Naive thymus-derived CD4-positive, alpha-beta T cell (primary cell): ENCODE measurements around the gene HHATL. TPM values are rescaled to one million over a fixed set of nuclear protein-coding genes. Genes with fewer than 3 reads are reported as not detected.

ENCODE experiments used
- ATAC-seq: fragments of 150-1000 bp; cut with Tn5 transposase; 2 replicates; pipeline ENCODE4 v1.10.0; 2021; ENCODE audit warnings: mild to moderate bottlenecking, moderate library complexity
- CTCF ChIA-PET: fragments of 350-600 bp; sonication (Branson Sonifier 250); formaldehyde crosslinking; loops from one replicate; lab custom pipeline; 2021; ENCODE audit warnings: antibody characterized with exemption; lab: Charles Lee
- POLR2A ChIA-PET: fragments of 350-600 bp; sonication (Branson Sonifier 250); formaldehyde crosslinking; loops from one replicate; lab custom pipeline; 2021; ENCODE audit warnings: antibody characterized with exemption, inconsistent platforms; lab: Charles Lee
- DNase-seq, 9 donors: peaks; one replicate each; pipeline versions ENCODE4 v3.0.0 to v3.0.0-alpha.2; 2020 to 2022; ENCODE audit warnings: mixed read lengths in 1 of 9
- H3K27ac ChIP-seq: one replicate; pipeline ENCODE4 v1.7.0; 2013; ENCODE audit warnings: mild to moderate bottlenecking, low read depth, low read length, moderate library complexity
- H3K27me3 ChIP-seq, 2 donors: one replicate each; pipeline ENCODE4 v1.7.0; 2013; ENCODE audit warnings: low read length in 2 of 2, mild to moderate bottlenecking in 2 of 2, moderate library complexity in 2 of 2; ENCODE audit not compliant: control insufficient read depth in 2 of 2, insufficient read depth in 2 of 2
- H3K36me3 ChIP-seq, 3 experiments: 1 replicate in 2 of 3; 2 replicates in 1 of 3; pipeline ENCODE4 v1.7.0; 2013; ENCODE audit warnings: low read length in 3 of 3, mild to moderate bottlenecking in 3 of 3, moderate library complexity in 1 of 3; ENCODE audit not compliant: insufficient read depth in 3 of 3, control insufficient read depth in 2 of 3
- H3K4me1 ChIP-seq, 2 donors: one replicate each; pipeline ENCODE4 v1.7.0; 2013; ENCODE audit warnings: low read length in 2 of 2, mild to moderate bottlenecking in 2 of 2, moderate library complexity in 1 of 2; ENCODE audit not compliant: control insufficient read depth in 2 of 2, insufficient read depth in 2 of 2
- H3K4me3 ChIP-seq: 2 replicates; pipeline ENCODE4 v1.7.0; 2013; ENCODE audit warnings: mild to moderate bottlenecking, low read length
- H3K9me3 ChIP-seq, 3 experiments: 1 replicate in 2 of 3; 2 replicates in 1 of 3; pipeline ENCODE4 v1.7.0; 2013; ENCODE audit warnings: low read length in 3 of 3; ENCODE audit not compliant: control insufficient read depth in 2 of 3
- H3K27ac Mint-ChIP-seq, 9 donors: one replicate each; pipeline ENCODE4 v1.8.0; 2020 to 2022; ENCODE audit warnings: mixed read lengths in 9 of 9, mild to moderate bottlenecking in 8 of 9, moderate library complexity in 5 of 9, inconsistent platforms in 2 of 9
- H3K27me3 Mint-ChIP-seq, 5 donors: one replicate each; pipeline ENCODE4 v1.8.0; 2021 to 2022; ENCODE audit warnings: mixed read lengths in 5 of 5, mild to moderate bottlenecking in 1 of 5
- H3K36me3 Mint-ChIP-seq, 5 donors: one replicate each; pipeline ENCODE4 v1.8.0; 2020 to 2022; ENCODE audit warnings: mixed read lengths in 5 of 5, mild to moderate bottlenecking in 3 of 5, inconsistent platforms in 1 of 5
- H3K4me1 Mint-ChIP-seq, 7 donors: one replicate each; pipeline ENCODE4 v1.8.0; 2020 to 2022; ENCODE audit warnings: mixed read lengths in 7 of 7, mild to moderate bottlenecking in 3 of 7, inconsistent platforms in 1 of 7
- H3K4me3 Mint-ChIP-seq, 10 donors: one replicate each; pipeline ENCODE4 v1.8.0; 2020 to 2022; ENCODE audit warnings: mild to moderate bottlenecking in 10 of 10, mixed read lengths in 10 of 10, moderate library complexity in 6 of 10, inconsistent platforms in 2 of 10
- H3K9me3 Mint-ChIP-seq, 11 donors: one replicate each; pipeline ENCODE4 v1.8.0; 2020 to 2022; ENCODE audit warnings: mixed read lengths in 11 of 11, mild to moderate bottlenecking in 4 of 11, inconsistent platforms in 1 of 11, moderate library complexity in 1 of 11
- intact Hi-C, 2 donors: fragments of 100-400 bp; cut with micrococcal nuclease; formaldehyde crosslinking; loops; one replicate each; pipeline ENCODE4 v1.15.1; 2023
- polyA plus RNA-seq, 2 donors: library from polyadenylated mRNA; unstranded; fragments of 300-500 nt; fragmentation: Illumina TruSeq; gene quantifications; one replicate each; pipeline ENCODE4 v1.2.3, GENCODE V29; 2021
- total RNA-seq, 6 experiments: library from RNA in 5 of 6; stranded (reverse) in 5 of 6; gene quantifications; 1 replicate in 5 of 6; 2 replicates in 1 of 6; pipeline ENCODE4 v1.2.3 and lab custom pipeline; 2021 to 2026

Gene HHATL
- total and polyA plus RNA-seq, 7 experiments from 2014 or later: not detected

DNA sequence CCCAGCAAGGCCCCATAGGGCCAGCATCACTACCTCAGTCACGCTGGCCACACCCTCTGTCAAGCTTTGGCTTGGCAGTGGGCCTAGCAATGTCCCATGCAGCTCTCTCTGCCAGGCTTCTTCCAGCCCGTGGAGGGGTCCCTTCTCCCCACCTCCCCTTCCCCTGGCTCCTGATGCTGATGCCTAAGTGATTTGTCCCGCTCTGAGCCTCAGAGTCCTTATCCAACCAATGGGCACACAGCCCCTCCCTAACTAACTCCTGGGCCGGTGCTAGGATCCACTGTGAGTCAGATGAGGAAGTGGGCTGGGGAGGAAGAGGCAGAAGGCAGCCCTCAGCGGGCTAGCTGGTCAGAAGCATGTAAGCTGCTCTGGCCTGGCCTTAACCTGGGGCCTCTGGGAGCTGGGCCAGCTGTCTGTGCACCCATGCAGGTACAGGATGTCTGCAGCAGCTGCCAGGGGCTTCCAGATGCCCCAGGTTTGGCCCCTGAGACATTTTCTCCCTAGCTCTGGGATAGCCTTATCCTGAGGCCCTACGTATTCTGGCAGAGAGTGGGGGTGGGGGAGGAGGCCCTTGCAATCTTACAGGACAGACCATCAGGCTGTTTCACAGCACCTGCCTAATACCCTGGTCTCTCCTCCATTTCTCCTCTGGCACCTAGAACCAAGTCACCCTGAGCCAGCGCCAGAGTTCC, 49.8 kb downstream of the HHATL start:
- no peak overlapping the region for H3K4me3 ChIP-seq

GRCh38 chr3:42652251-42652610, 50.4 kb downstream of the HHATL start:
- Mint-ChIP-seq H3K4me3 (peak overlapping the region in 1 of 10 donors; percentile 21), H3K27ac (peak overlapping the region in 2 of 9 donors; percentile 33 to 56), H3K27me3 (peaks cover 0 to 4% (median 0%) of the 10 kb centered on the region in 5 donors), H3K4me1 (peaks cover 9 to 24% (median 12%) of the 10 kb centered on the region in 7 donors), H3K36me3 (peaks cover 0 to 8% (median 0%) of the 10 kb centered on the region in 5 donors), H3K9me3 (no peaks in the 10 kb centered on the region)
- Histone ChIP-seq H3K9me3 (no peaks in the 10 kb centered on the region), H3K4me1 (peaks cover 5 to 12% of the 10 kb centered on the region in 2 donors), H3K4me3 (no peak overlapping the region), H3K27me3 (no peaks in the 10 kb centered on the region), H3K36me3 (peaks cover 0 to 15% (median 5%) of the 10 kb centered on the region in 3 experiments), H3K27ac (no peak overlapping the region)
- intact Hi-C loops: loop anchor here in 1 of 2 donors (1.0 to 5.0 kb wide), 2 partner anchors 14 to 150 kb away; partner anchors contain the start of gene VIPR1
- ATAC-seq (no peak), DNase-seq (no peak)
- POLR2A ChIA-PET: interaction anchor here (0.8 to 1.4 kb wide), 3 partner anchors 31 to 1103 kb away, joined by 3 read pairs; no protein-coding TSS in a partner anchor
- CTCF ChIA-PET: interaction anchor here (0.6 kb wide), 1 partner anchor 22 kb away, joined by 3 read pairs; no protein-coding TSS in a partner anchor

More for the DNA sequence above, 49.8 kb downstream of the HHATL start:
- peaks cover 0 to 4% (median 0%) of the 10 kb centered on the region in 5 donors for H3K27me3 Mint-ChIP-seq
- H3K27ac Mint-ChIP-seq: peak overlapping the region in 3 of 9 donors; percentile 32 to 57 (median 48)
- no peaks in the 10 kb centered on the region for H3K9me3 Mint-ChIP-seq
- ChIA-PET CTCF (interaction anchor here (0.6 kb wide), 1 partner anchor 22 kb away, joined by 3 read pairs; no protein-coding TSS in a partner anchor), POLR2A (interaction anchor here (1.1 kb wide), 1 partner anchor 59 kb away, joined by 3 read pairs; no protein-coding TSS in a partner anchor)
- DNase-seq (no peak), ATAC-seq (peak; percentile 76)
- H3K4me1 Mint-ChIP-seq: peaks cover 9 to 22% (median 12%) of the 10 kb centered on the region in 7 donors
- intact Hi-C loops: loop anchor here in 1 of 2 donors (1.0 to 5.0 kb wide), 2 partner anchors 14 to 150 kb away; partner anchors contain the start of gene VIPR1
- Histone ChIP-seq H3K27me3 (no peaks in the 10 kb centered on the region), H3K4me1 (peaks cover 5 to 12% of the 10 kb centered on the region in 2 donors), H3K36me3 (peaks cover 0 to 10% (median 0%) of the 10 kb centered on the region in 3 experiments), H3K27ac (no peak overlapping the region), H3K9me3 (no peaks in the 10 kb centered on the region)
- H3K4me3 Mint-ChIP-seq: peak overlapping the region in 9 of 10 donors; percentile 66 to 91 (median 82)
- peaks cover 0 to 7% (median 0%) of the 10 kb centered on the region in 5 donors for H3K36me3 Mint-ChIP-seq

DNA sequence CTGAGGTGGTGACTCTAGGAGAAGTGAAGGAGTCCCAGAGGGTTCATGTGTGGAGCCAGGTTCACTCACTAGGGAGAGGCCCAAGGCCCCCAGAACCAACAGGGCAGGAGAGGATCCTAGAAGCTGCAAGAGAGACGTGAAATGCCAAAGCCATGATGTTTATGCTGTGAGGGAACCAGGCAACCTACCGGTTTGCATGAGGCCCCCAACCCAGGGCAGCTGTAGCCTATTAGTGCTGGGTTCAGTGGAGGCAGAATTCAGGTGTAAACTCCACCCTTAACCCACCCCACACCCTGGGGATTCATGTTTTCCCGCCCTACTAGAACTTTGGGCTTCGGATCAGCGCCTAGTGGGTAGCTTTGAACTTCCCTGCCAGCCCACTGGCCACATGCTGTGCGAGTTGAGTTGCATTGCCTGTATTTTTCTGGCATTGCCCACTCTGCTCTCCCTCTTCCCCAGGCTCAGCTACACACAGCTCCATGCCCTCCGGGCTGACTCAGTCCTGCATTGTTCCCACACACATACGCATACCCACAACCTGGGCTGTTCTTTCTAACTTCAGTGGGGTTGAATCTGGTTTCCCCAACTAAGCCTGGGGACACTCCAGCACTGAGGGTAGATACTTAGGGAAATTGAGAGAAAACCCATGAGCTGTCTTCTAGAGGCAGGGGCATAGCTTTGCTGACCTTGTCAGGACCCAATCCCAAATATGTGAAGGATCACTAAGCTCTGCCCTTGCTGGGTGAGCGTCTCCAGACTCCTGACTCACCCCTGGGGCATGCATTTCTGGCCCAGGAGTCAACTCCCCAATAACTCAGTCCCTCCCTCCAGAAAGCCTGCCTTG, 51.1 kb downstream of the HHATL start:
- H3K36me3 ChIP-seq: peaks cover 0 to 17% (median 6%) of the 10 kb centered on the region in 3 experiments
- H3K27me3 ChIP-seq: no peaks in the 10 kb centered on the region

GRCh38 chr3:42649783-42650182, 52.8 kb downstream of the HHATL start:
- CTCF ChIA-PET: no interaction called here
- H3K9me3 Mint-ChIP-seq: no peaks in the 10 kb centered on the region
- peaks cover 0 to 2% (median 0%) of the 10 kb centered on the region in 5 donors for H3K27me3 Mint-ChIP-seq
- POLR2A ChIA-PET: interaction anchor here (1.0 to 1.3 kb wide), 2 partner anchors 13 to 49 kb away, joined by 3 to 4 read pairs; partner anchors contain the start of gene NKTR
- intact Hi-C loops: loop anchor here in 1 of 2 donors (5.0 kb wide), 1 partner anchor 147 kb away; the partner anchor contains the start of gene VIPR1
- no peak overlapping the region for H3K4me3 Mint-ChIP-seq
- peaks cover 16 to 26% (median 23%) of the 10 kb centered on the region in 7 donors for H3K4me1 Mint-ChIP-seq
- H3K4me3 ChIP-seq: no peak overlapping the region
- ATAC-seq (no peak), DNase-seq (no peak)
- peak overlapping the region in 6 of 9 donors; percentile 4 to 73 (median 38) for H3K27ac Mint-ChIP-seq
- no peak overlapping the region for H3K27ac ChIP-seq
- H3K9me3 ChIP-seq: no peaks in the 10 kb centered on the region
- peaks cover 7 to 33% (median 18%) of the 10 kb centered on the region in 3 experiments for H3K36me3 ChIP-seq
- no peaks in the 10 kb centered on the region for H3K27me3 ChIP-seq
- H3K4me1 ChIP-seq: peaks cover 5 to 12% of the 10 kb centered on the region in 2 donors
- peaks cover 5 to 19% (median 11%) of the 10 kb centered on the region in 5 donors for H3K36me3 Mint-ChIP-seq

More for the DNA sequence above, 51.1 kb downstream of the HHATL start:
- Mint-ChIP-seq H3K27me3 (peaks cover 0 to 3% (median 0%) of the 10 kb centered on the region in 5 donors), H3K27ac (peak overlapping the region in 4 of 9 donors; percentile 14 to 56 (median 32)), H3K4me3 (peak overlapping the region in 3 of 10 donors; percentile 19 to 25 (median 21)), H3K36me3 (peaks cover 0 to 14% (median 3%) of the 10 kb centered on the region in 5 donors), H3K4me1 (peaks cover 16 to 30% (median 19%) of the 10 kb centered on the region in 7 donors), H3K9me3 (no peaks in the 10 kb centered on the region)
- ChIA-PET CTCF (no interaction called here), POLR2A (interaction anchor here (0.8 to 1.4 kb wide), 3 partner anchors 30 to 1104 kb away, joined by 3 read pairs; no protein-coding TSS in a partner anchor)
- Histone ChIP-seq H3K9me3 (no peaks in the 10 kb centered on the region), H3K4me1 (peaks cover 5 to 12% of the 10 kb centered on the region in 2 donors), H3K4me3 (no peak overlapping the region), H3K27ac (no peak overlapping the region)
- ATAC-seq (no peak), DNase-seq (no peak)
- intact Hi-C loops: loop anchor here in 1 of 2 donors (1.0 to 5.0 kb wide), 2 partner anchors 13 to 149 kb away; partner anchors contain the start of gene VIPR1

DNA sequence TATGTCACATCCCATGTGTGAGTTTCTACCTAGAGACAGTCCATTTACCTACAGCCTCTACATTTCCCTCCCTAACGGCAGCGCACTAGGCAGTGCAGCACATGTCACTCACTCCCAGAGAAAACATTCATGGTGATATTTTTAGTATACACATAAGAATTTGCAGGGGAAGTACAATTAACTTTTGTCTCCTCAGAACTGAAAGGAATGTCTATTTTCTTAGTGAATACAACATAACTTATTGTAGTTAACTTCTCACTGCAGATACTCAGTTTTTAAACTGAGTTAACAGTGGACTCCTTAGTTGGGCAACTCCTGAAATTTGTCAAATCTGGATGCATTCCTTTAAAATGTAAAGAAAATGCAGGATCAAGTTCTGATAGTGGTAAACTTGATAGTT, 53.6 kb downstream of the HHATL start:
- DNase-seq (no peak), ATAC-seq (no peak)
- no peak overlapping the region for H3K27ac ChIP-seq
- no peaks in the 10 kb centered on the region for H3K27me3 ChIP-seq
- H3K4me3 Mint-ChIP-seq: peak overlapping the region in 1 of 10 donors; percentile 21
- peaks cover 11 to 39% (median 23%) of the 10 kb centered on the region in 3 experiments for H3K36me3 ChIP-seq
- peak overlapping the region in 7 of 9 donors; percentile 11 to 81 (median 59) for H3K27ac Mint-ChIP-seq
- peaks cover 9 to 23% (median 15%) of the 10 kb centered on the region in 5 donors for H3K36me3 Mint-ChIP-seq
- H3K4me1 ChIP-seq: peaks cover 5 to 12% of the 10 kb centered on the region in 2 donors
- ChIA-PET POLR2A (no interaction called here), CTCF (no interaction called here)
- no peaks in the 10 kb centered on the region for H3K9me3 ChIP-seq
- intact Hi-C loops: no loop called here
- no peak overlapping the region for H3K4me3 ChIP-seq
- no peaks in the 10 kb centered on the region for H3K9me3 Mint-ChIP-seq
- H3K4me1 Mint-ChIP-seq: peaks cover 16 to 27% (median 23%) of the 10 kb centered on the region in 7 donors
- H3K27me3 Mint-ChIP-seq: peaks cover 0 to 2% (median 0%) of the 10 kb centered on the region in 5 donors
